ENCODE data around the gene FGF7.
A peak's percentile ranks its signal among the peaks of the same experiment; 100 is the strongest.
"Not testable (repeated sequence)": the region's sequence is repeated elsewhere in the genome, so short reads cannot be mapped to it uniquely, and the experiment has no call there.

FGF7 gene

GRCh38 chr15:49495993-49496753, 73.1 kb downstream of the FGF7 start:
- DNase-seq (ENCODE audit: low spot score), result peak; percentile 8

- DNase-seq (ENCODE audit: low spot score), result no peak
Observed at GRCh38 chr15:49501586-49501985, 78.5 kb downstream of the FGF7 start.

- DNase-seq (ENCODE audit: low spot score), result no peak
Observed at GRCh38 chr15:49506341-49506740, 83.3 kb downstream of the FGF7 start.

GRCh38 chr15:49507261-49507660, 84.2 kb downstream of the FGF7 start:
- no peak for DNase-seq (ENCODE audit: low spot score)

GRCh38 chr15:49512739-49513138, 89.7 kb downstream of the FGF7 start:
- DNase-seq (ENCODE audit: low spot score), result not testable (repeated sequence)

- peak; percentile 6 for DNase-seq (ENCODE audit: low spot score)
Observed at GRCh38 chr15:49521802-49522201, 98.8 kb downstream of the FGF7 start.

GRCh38 chr15:49528289-49528688, 105.2 kb downstream of the FGF7 start:
- DNase-seq (ENCODE audit: low spot score), result no peak

- no peak for DNase-seq (ENCODE audit: low spot score)
Observed at GRCh38 chr15:49530092-49530491, 107.0 kb downstream of the FGF7 start.
